Glomerular visceral epithelial cell (primary cell): ENCODE results near the gene STX11.
"Not testable (repeated sequence)": the region's sequence is repeated elsewhere in the genome, so short reads cannot be mapped to it uniquely, and the experiment has no call there.

ENCODE experiments used
- DNase-seq: peaks from one replicate; pipeline ENCODE4 v3.0.0-alpha.2; 2016; ENCODE audit errors: extremely low spot score

STX11 gene

GRCh38 chr6:144149894-144150709 lies at the start of gene STX11:
Gene STX11 (plus strand): TSS chr6:144150517. CDS start chr6:144186628, 36,111 bp downstream.
- peak; percentile 80 for DNase-seq

GRCh38 chr6:144103026-144103563 lies 47.2 kb upstream of the STX11 start:
- no peak for DNase-seq

- no peak for DNase-seq
Observed at GRCh38 chr6:144104488-144104887, 45.8 kb upstream of the STX11 start.

GRCh38 chr6:144104898-144105487 lies 45.3 kb upstream of the STX11 start:
- peak; percentile 75 for DNase-seq

GRCh38 chr6:144106206-144106605 lies 44.1 kb upstream of the STX11 start:
- peak; percentile 49 for DNase-seq

- no peak for DNase-seq
Observed at GRCh38 chr6:144110210-144110609, 40.1 kb upstream of the STX11 start.

GRCh38 chr6:144113366-144113765 lies 37.0 kb upstream of the STX11 start:
- no peak for DNase-seq

- DNase-seq = no peak
Observed at GRCh38 chr6:144115219-144115618, 35.1 kb upstream of the STX11 start.

- no peak for DNase-seq
Observed at GRCh38 chr6:144119376-144119775, 30.9 kb upstream of the STX11 start.

GRCh38 chr6:144122861-144123260 lies 27.5 kb upstream of the STX11 start:
- DNase-seq = no peak

- DNase-seq = no peak
Observed at GRCh38 chr6:144123421-144123820, 26.9 kb upstream of the STX11 start.

- DNase-seq = no peak
Observed at GRCh38 chr6:144123836-144124235, 26.5 kb upstream of the STX11 start.

GRCh38 chr6:144127097-144127496 lies 23.2 kb upstream of the STX11 start:
- no peak for DNase-seq

GRCh38 chr6:144129469-144129868 lies 20.8 kb upstream of the STX11 start:
- DNase-seq = no peak

- DNase-seq = no peak
Observed at GRCh38 chr6:144131248-144131709, 19.0 kb upstream of the STX11 start.

GRCh38 chr6:144132167-144132690 lies 18.1 kb upstream of the STX11 start:
- not testable (repeated sequence) for DNase-seq

- DNase-seq = no peak
Observed at GRCh38 chr6:144133225-144133821, 17.0 kb upstream of the STX11 start.

- no peak for DNase-seq
Observed at GRCh38 chr6:144134176-144134575, 16.1 kb upstream of the STX11 start.

GRCh38 chr6:144134737-144135136 lies 15.6 kb upstream of the STX11 start:
- DNase-seq = no peak

- no peak for DNase-seq
Observed at GRCh38 chr6:144138542-144138941, 11.8 kb upstream of the STX11 start.

GRCh38 chr6:144139817-144140216 lies 10.5 kb upstream of the STX11 start:
- no peak for DNase-seq

GRCh38 chr6:144140867-144141266 lies 9.4 kb upstream of the STX11 start:
- no peak for DNase-seq
